Neural progenitor cell (in vitro differentiated cells): ENCODE measurements around the gene PEX26.

Experiments used
- CTCF ChIP-seq: fragments of 200-600 bp; sonication (generic); IDR thresholded peaks from 2 replicates; pipeline ENCODE4 v1.5.1; 2017; ENCODE audit warnings: antibody characterized with exemption, mild to moderate bottlenecking
- EZH2 ChIP-seq: fragments of 200-600 bp; sonication (generic); IDR thresholded peaks from 2 replicates; pipeline ENCODE4 v1.6.1; 2017; ENCODE audit warnings: antibody characterized with exemption, mild to moderate bottlenecking, moderate library complexity

GRCh38 chr22:18048441-18048898 lies 29.3 kb upstream of the PEX26 start:
- TF ChIP-seq CTCF = no peak
- TF ChIP-seq EZH2 = no peak
